ENCODE data around the gene GLI3.
A peak's percentile ranks its signal among the peaks of the same experiment; 100 is the strongest.

Gene GLI3

DNA sequence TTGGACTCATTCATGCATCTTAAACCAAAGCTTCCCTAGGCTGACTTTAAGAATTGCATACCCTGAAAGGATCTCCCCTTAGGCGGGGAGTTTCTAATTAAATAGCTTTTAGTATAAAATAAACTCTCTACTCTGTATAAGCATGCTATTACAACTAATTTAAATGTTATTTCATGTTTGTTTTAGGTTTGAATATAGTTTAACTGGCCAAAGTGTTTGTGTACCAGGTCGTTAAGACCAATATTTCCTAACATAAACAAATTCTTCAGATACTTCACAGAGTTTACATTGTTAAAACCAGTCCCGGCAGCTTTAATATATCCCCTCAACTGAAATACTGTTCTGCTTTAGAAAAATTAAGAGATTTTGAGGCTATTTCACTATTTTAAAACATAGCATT, 2.3 kb downstream of the GLI3 start:
- POLR2A ChIA-PET: no interaction called here
- peaks cover 61% of the 10 kb centered on the region for H3K4me1 ChIP-seq (ENCODE audit: control insufficient read depth, insufficient read depth, low read length)
- H3K27ac ChIP-seq (ENCODE audit: extremely low read depth, low read depth, low read length): no peak overlapping the region
- CTCF ChIA-PET: interaction anchor here (0.5 to 1.0 kb wide), 4 partner anchors 11 to 1364 kb away, joined by 3 to 5 read pairs (median 4); no protein-coding TSS in a partner anchor
- H3K36me3 ChIP-seq (ENCODE audit: control insufficient read depth in 2 of 2, insufficient read depth in 1 of 2, low read length in 2 of 2): no peaks in the 10 kb centered on the region
- peak overlapping the region; percentile 2; the same call in 1 of the 2 replicates for H3K4me3 ChIP-seq (ENCODE audit: low read depth, low read length)
- TF ChIP-seq, protein P1, sequence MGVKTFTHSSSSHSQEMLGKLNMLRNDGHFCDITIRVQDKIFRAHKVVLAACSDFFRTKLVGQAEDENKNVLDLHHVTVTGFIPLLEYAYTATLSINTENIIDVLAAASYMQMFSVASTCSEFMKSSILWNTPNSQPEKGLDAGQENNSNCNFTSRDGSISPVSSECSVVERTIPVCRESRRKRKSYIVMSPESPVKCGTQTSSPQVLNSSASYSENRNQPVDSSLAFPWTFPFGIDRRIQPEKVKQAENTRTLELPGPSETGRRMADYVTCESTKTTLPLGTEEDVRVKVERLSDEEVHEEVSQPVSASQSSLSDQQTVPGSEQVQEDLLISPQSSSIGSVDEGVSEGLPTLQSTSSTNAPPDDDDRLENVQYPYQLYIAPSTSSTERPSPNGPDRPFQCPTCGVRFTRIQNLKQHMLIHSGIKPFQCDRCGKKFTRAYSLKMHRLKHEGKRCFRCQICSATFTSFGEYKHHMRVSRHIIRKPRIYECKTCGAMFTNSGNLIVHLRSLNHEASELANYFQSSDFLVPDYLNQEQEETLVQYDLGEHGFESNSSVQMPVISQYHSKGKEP (tag by site-specific recombination; IDR thresholded peaks at IDR 0.05): peak; percentile 59; the same call in 1 of the 2 replicates
- TF ChIP-seq, protein P2, sequence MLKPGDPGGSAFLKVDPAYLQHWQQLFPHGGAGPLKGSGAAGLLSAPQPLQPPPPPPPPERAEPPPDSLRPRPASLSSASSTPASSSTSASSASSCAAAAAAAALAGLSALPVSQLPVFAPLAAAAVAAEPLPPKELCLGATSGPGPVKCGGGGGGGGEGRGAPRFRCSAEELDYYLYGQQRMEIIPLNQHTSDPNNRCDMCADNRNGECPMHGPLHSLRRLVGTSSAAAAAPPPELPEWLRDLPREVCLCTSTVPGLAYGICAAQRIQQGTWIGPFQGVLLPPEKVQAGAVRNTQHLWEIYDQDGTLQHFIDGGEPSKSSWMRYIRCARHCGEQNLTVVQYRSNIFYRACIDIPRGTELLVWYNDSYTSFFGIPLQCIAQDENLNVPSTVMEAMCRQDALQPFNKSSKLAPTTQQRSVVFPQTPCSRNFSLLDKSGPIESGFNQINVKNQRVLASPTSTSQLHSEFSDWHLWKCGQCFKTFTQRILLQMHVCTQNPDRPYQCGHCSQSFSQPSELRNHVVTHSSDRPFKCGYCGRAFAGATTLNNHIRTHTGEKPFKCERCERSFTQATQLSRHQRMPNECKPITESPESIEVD (tag by site-specific recombination; IDR thresholded peaks at IDR 0.05): peak; percentile 97
- peak; percentile 44; the same call in 1 of the 2 replicates for TF ChIP-seq OSR2 (tag by site-specific recombination; IDR thresholded peaks at IDR 0.05)
- peak; percentile 93 for TF ChIP-seq WT1 (tag by site-specific recombination; IDR thresholded peaks at IDR 0.05)
- TF ChIP-seq ZNF843 (tag by site-specific recombination; IDR thresholded peaks at IDR 0.05): peak; percentile 31; the same call in 1 of the 2 replicates
- TF ChIP-seq ZNF350 (tag by site-specific recombination; IDR thresholded peaks at IDR 0.05): no peak
- no peak for TF ChIP-seq ZNF157 (tag by site-specific recombination; IDR thresholded peaks at IDR 0.05)
- TF ChIP-seq ZBTB7A (tag by site-specific recombination; IDR thresholded peaks at IDR 0.05; ENCODE audit: low read depth): no peak
- TF ChIP-seq, protein P3, sequence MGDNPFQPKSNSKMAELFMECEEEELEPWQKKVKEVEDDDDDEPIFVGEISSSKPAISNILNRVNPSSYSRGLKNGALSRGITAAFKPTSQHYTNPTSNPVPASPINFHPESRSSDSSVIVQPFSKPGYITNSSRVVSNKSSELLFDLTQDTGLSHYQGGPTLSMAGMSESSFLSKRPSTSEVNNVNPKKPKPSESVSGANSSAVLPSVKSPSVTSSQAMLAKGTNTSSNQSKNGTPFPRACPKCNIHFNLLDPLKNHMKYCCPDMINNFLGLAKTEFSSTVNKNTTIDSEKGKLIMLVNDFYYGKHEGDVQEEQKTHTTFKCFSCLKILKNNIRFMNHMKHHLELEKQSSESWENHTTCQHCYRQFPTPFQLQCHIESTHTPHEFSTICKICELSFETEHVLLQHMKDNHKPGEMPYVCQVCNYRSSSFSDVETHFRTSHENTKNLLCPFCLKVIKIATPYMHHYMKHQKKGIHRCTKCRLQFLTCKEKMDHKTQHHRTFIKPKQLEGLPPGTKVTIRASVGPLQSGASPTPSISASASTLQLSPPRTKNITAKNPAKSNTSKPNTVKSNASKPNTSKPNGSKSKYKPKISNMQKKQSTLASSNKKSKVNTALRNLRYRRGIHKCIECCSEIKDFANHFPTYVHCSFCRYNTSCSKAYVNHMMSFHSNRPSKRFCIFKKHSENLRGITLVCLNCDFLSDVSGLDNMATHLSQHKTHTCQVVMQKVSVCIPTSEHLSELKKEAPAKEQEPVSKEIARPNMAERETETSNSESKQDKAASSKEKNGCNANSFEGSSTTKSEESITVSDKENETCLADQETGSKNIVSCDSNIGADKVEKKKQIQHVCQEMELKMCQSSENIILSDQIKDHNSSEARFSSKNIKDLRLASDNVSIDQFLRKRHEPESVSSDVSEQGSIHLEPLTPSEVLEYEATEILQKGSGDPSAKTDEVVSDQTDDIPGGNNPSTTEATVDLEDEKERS (tag by site-specific recombination; IDR thresholded peaks at IDR 0.05): no peak
- TF ChIP-seq, protein P4, sequence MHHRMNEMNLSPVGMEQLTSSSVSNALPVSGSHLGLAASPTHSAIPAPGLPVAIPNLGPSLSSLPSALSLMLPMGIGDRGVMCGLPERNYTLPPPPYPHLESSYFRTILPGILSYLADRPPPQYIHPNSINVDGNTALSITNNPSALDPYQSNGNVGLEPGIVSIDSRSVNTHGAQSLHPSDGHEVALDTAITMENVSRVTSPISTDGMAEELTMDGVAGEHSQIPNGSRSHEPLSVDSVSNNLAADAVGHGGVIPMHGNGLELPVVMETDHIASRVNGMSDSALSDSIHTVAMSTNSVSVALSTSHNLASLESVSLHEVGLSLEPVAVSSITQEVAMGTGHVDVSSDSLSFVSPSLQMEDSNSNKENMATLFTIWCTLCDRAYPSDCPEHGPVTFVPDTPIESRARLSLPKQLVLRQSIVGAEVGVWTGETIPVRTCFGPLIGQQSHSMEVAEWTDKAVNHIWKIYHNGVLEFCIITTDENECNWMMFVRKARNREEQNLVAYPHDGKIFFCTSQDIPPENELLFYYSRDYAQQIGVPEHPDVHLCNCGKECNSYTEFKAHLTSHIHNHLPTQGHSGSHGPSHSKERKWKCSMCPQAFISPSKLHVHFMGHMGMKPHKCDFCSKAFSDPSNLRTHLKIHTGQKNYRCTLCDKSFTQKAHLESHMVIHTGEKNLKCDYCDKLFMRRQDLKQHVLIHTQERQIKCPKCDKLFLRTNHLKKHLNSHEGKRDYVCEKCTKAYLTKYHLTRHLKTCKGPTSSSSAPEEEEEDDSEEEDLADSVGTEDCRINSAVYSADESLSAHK (tag by site-specific recombination; IDR thresholded peaks at IDR 0.05): 0 out of 2 replicates have a peak, but pooled peaks have one; percentile 20
- TF ChIP-seq ZSCAN16 (tag by site-specific recombination; IDR thresholded peaks at IDR 0.05): no peak
- TF ChIP-seq FEZF1 (tag by site-specific recombination; IDR thresholded peaks at IDR 0.05): peak; percentile 38; the same call in 1 of the 2 replicates
- 0 out of 2 replicates have a peak, but pooled peaks have one; percentile 11 for TF ChIP-seq ZNF394 (tag by site-specific recombination; IDR thresholded peaks at IDR 0.05; ENCODE audit: borderline replicate concordance)
- H3K9me3 ChIP-seq (ENCODE audit: control insufficient read depth, insufficient read depth, low read depth, low read length): no peaks in the 10 kb centered on the region

DNA sequence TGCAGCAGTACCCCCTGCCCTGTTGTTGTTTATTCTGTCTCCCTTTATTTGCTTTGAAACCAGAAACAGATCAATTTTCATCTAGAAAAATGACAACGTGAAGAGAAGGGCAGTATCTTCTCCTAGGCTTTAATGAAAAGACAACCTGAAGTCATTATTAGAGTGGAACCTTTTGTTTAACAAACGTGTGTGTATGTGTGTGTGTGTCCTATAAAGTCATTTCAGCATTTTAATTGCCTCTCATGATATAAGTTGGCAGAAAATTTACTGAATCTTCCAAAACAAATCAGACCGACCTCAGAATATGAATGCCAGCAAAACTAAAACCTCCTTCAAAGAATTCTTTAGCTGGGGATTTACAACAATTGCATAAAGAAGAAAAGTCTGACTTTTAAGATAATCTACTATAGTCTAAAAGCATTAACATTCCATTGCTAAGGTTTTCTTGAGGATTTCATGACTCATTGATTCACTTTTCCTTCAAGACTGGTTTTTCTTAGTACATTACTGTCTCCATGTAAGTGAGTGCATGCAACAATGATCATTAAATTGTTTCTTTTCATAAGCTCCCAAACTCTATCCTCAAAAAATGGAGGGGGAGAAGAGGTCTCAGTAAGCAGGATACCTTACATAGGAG, 3.2 kb downstream of the GLI3 start:
- Histone ChIP-seq H3K4me3 (ENCODE audit: low read depth, low read length) (no peak overlapping the region), H3K36me3 (ENCODE audit: control insufficient read depth in 2 of 2, insufficient read depth in 1 of 2, low read length in 2 of 2) (no peaks in the 10 kb centered on the region), H3K27ac (ENCODE audit: extremely low read depth, low read depth, low read length) (no peak overlapping the region; the same call in 1 of the 2 replicates), H3K9me3 (ENCODE audit: control insufficient read depth, insufficient read depth, low read depth, low read length) (no peaks in the 10 kb centered on the region), H3K4me1 (ENCODE audit: control insufficient read depth, insufficient read depth, low read length) (peaks cover 54% of the 10 kb centered on the region)
- POLR2A ChIA-PET: no interaction called here
- CTCF ChIA-PET: interaction anchor here (0.6 to 1.7 kb wide), 3 partner anchors 87 to 116 kb away, joined by 3 to 5 read pairs (median 5); no protein-coding TSS in a partner anchor
- TF ChIP-seq, protein P5, sequence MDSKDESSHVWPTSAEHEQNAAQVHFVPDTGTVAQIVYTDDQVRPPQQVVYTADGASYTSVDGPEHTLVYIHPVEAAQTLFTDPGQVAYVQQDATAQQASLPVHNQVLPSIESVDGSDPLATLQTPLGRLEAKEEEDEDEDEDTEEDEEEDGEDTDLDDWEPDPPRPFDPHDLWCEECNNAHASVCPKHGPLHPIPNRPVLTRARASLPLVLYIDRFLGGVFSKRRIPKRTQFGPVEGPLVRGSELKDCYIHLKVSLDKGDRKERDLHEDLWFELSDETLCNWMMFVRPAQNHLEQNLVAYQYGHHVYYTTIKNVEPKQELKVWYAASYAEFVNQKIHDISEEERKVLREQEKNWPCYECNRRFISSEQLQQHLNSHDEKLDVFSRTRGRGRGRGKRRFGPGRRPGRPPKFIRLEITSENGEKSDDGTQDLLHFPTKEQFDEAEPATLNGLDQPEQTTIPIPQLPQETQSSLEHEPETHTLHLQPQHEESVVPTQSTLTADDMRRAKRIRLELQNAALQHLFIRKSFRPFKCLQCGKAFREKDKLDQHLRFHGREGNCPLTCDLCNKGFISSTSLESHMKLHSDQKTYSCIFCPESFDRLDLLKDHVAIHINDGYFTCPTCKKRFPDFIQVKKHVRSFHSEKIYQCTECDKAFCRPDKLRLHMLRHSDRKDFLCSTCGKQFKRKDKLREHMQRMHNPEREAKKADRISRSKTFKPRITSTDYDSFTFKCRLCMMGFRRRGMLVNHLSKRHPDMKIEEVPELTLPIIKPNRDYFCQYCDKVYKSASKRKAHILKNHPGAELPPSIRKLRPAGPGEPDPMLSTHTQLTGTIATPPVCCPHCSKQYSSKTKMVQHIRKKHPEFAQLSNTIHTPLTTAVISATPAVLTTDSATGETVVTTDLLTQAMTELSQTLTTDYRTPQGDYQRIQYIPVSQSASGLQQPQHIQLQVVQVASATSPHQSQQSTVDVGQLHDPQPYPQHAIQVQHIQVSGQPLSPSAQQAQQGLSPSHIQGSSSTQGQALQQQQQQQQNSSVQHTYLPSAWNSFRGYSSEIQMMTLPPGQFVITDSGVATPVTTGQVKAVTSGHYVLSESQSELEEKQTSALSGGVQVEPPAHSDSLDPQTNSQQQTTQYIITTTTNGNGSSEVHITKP (tag by site-specific recombination; IDR thresholded peaks at IDR 0.05): no peak
- TF ChIP-seq YY2 (tag by site-specific recombination; IDR thresholded peaks at IDR 0.05): no peak
- TF ChIP-seq, protein P2 (tag by site-specific recombination; IDR thresholded peaks at IDR 0.05): peak; percentile 96
- TF ChIP-seq ZNF350 (tag by site-specific recombination; IDR thresholded peaks at IDR 0.05): no peak
- no peak for TF ChIP-seq ZFP37 (tag by site-specific recombination; IDR thresholded peaks at IDR 0.05)
- no peak for TF ChIP-seq ZNF174 (tag by site-specific recombination; IDR thresholded peaks at IDR 0.05)
- TF ChIP-seq RBAK (tag by site-specific recombination; IDR thresholded peaks at IDR 0.05): no peak
